NCI-H2171 treated with DMSO at 0.1 percent for 48 hours (cell line): ENCODE data around the gene GATA5.
"Not testable (repeated sequence)": the region's sequence is repeated elsewhere in the genome, so short reads cannot be mapped to it uniquely, and the experiment has no call there.

ENCODE experiments used
- DNase-seq: peaks from one replicate; lab custom pipeline; 2025; lab: John Stamatoyannopoulos, UW

The GATA5 gene

GRCh38 chr20:62504323-62504722 lies 28.5 kb upstream of the GATA5 start:
- no peak for DNase-seq

GRCh38 chr20:62503401-62504178 lies 27.8 kb upstream of the GATA5 start:
- DNase-seq = peak; percentile 27

GRCh38 chr20:62502496-62503095 lies 26.8 kb upstream of the GATA5 start:
- DNase-seq = no peak

- no peak for DNase-seq
Measured at GRCh38 chr20:62501801-62502495, 26.2 kb upstream of the GATA5 start.

GRCh38 chr20:62500237-62500864 lies 24.6 kb upstream of the GATA5 start:
- DNase-seq = peak; percentile 42

GRCh38 chr20:62499758-62500236 lies 24.0 kb upstream of the GATA5 start:
- DNase-seq = no peak

GRCh38 chr20:62498874-62499273 lies 23.1 kb upstream of the GATA5 start:
- DNase-seq = no peak

GRCh38 chr20:62496568-62497218 lies 20.9 kb upstream of the GATA5 start:
- peak; percentile 24 for DNase-seq

GRCh38 chr20:62495749-62496567 lies 20.2 kb upstream of the GATA5 start:
- DNase-seq = no peak

GRCh38 chr20:62494980-62495748 lies 19.4 kb upstream of the GATA5 start:
- DNase-seq = no peak

GRCh38 chr20:62494537-62494936 lies 18.7 kb upstream of the GATA5 start:
- DNase-seq = no peak

- no peak for DNase-seq
Measured at GRCh38 chr20:62493886-62494285, 18.1 kb upstream of the GATA5 start.

GRCh38 chr20:62493253-62493885 lies 17.6 kb upstream of the GATA5 start:
- no peak for DNase-seq

- DNase-seq = no peak
Measured at GRCh38 chr20:62492711-62493110, 16.9 kb upstream of the GATA5 start.

GRCh38 chr20:62490783-62491182 lies 15.0 kb upstream of the GATA5 start:
- not testable (repeated sequence) for DNase-seq

GRCh38 chr20:62489932-62490263 lies 14.1 kb upstream of the GATA5 start:
- DNase-seq = no peak

- no peak for DNase-seq
Measured at GRCh38 chr20:62489186-62489931, 13.6 kb upstream of the GATA5 start.

GRCh38 chr20:62488470-62488869 lies 12.7 kb upstream of the GATA5 start:
- DNase-seq = no peak
